ENCODE data around the gene ABLIM1.

Gene ABLIM1

GRCh38 chr10:114575417-114576131, 82.5 kb downstream of the ABLIM1 start:
- no peak for DNase-seq

- DNase-seq = no peak
Observed at GRCh38 chr10:114573330-114574045, 84.6 kb downstream of the ABLIM1 start.

GRCh38 chr10:114571316-114571999, 86.6 kb downstream of the ABLIM1 start:
- DNase-seq = no peak

- DNase-seq = no peak
Observed at GRCh38 chr10:114566064-114566463, 92.0 kb downstream of the ABLIM1 start.

GRCh38 chr10:114565066-114565465, 93.0 kb downstream of the ABLIM1 start:
- no peak for DNase-seq

- no peak for DNase-seq
Observed at GRCh38 chr10:114561008-114561523, 97.0 kb downstream of the ABLIM1 start.

GRCh38 chr10:114560144-114560543, 97.9 kb downstream of the ABLIM1 start:
- DNase-seq = no peak

- DNase-seq = no peak
Observed at GRCh38 chr10:114559636-114560035, 98.4 kb downstream of the ABLIM1 start.

- DNase-seq = no peak
Observed at GRCh38 chr10:114557854-114558253, 100.2 kb downstream of the ABLIM1 start.

GRCh38 chr10:114556236-114557122, 101.6 kb downstream of the ABLIM1 start:
- no peak for DNase-seq

- no peak for DNase-seq
Observed at GRCh38 chr10:114553436-114553835, 104.6 kb downstream of the ABLIM1 start.

- no peak for DNase-seq
Observed at GRCh38 chr10:114552050-114552449, 106.0 kb downstream of the ABLIM1 start.

GRCh38 chr10:114551636-114551972, 106.5 kb downstream of the ABLIM1 start:
- DNase-seq = no peak

GRCh38 chr10:114550756-114551635, 107.1 kb downstream of the ABLIM1 start:
- DNase-seq = no peak

GRCh38 chr10:114548662-114549061, 109.4 kb downstream of the ABLIM1 start:
- DNase-seq = no peak

GRCh38 chr10:114547514-114547913, 110.6 kb downstream of the ABLIM1 start:
- DNase-seq = no peak

- DNase-seq = no peak
Observed at GRCh38 chr10:114547056-114547455, 111.0 kb downstream of the ABLIM1 start.

GRCh38 chr10:114545819-114546218, 112.3 kb downstream of the ABLIM1 start:
- no peak for DNase-seq

- no peak for DNase-seq
Observed at GRCh38 chr10:114545071-114545470, 113.0 kb downstream of the ABLIM1 start.

- peak; percentile 35 for DNase-seq
Observed at GRCh38 chr10:114544045-114544659, 113.9 kb downstream of the ABLIM1 start.

- DNase-seq = no peak
Observed at GRCh38 chr10:114543456-114543855, 114.6 kb downstream of the ABLIM1 start.
